LNCaP clone FGC (cell line): ENCODE results near the gene GDI2.

ENCODE experiments used
- DNase-seq: peaks from one replicate; pipeline ENCODE4 v3.0.0-alpha.2; 2011; ENCODE audit warnings: low read depth
- H3K4me3 ChIP-seq: 2 replicates; pipeline ENCODE4 v1.5.1; 2011; ENCODE audit warnings: mild to moderate bottlenecking, low read depth, low read length, control low read depth
- CTCF ChIP-seq: IDR thresholded peaks from 2 replicates; pipeline ENCODE4 v1.5.1; 2012; ENCODE audit warnings: mild to moderate bottlenecking; ENCODE audit not compliant: control insufficient read depth, insufficient read depth; ENCODE audit errors: extremely low read depth

Gene GDI2

DNA sequence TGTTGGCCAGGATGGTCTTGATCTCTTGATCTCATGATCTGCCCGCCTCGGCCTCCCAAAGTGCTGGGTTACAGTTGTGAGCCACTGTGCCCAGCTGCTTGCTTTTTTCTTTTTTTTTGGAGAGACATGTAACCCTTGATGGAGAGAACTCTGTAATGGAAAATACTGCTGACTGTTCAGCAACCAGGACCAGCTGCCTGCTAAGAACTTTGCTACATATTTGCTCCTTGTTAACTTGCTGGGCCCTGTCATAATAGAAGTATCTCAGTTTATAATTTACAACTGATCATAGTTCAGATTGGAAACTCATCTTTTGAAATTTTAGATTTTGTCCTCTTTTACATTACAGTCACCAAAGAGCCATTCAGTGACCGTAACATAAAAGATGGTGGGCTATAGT is 93.7 kb downstream of the GDI2 start:
- no peak overlapping the region for H3K4me3 ChIP-seq
- no peak for DNase-seq
- TF ChIP-seq CTCF: no peak
